GM18505 (cell line): ENCODE measurements around the gene FHL1.

ENCODE experiments used
- ATAC-seq: cut with Tn5 transposase; IDR thresholded peaks from one replicate; pipeline ENCODE4 v1.9.1; 2021; ENCODE audit not compliant: unreplicated experiment
- POLR2A ChIP-seq: IDR thresholded peaks from 4 replicates; pipeline ENCODE4 v1.6.1; 2011; ENCODE audit warnings: borderline replicate concordance; ENCODE audit not compliant: insufficient read depth, insufficient read length; ENCODE audit errors: extremely low read depth

Gene FHL1

DNA sequence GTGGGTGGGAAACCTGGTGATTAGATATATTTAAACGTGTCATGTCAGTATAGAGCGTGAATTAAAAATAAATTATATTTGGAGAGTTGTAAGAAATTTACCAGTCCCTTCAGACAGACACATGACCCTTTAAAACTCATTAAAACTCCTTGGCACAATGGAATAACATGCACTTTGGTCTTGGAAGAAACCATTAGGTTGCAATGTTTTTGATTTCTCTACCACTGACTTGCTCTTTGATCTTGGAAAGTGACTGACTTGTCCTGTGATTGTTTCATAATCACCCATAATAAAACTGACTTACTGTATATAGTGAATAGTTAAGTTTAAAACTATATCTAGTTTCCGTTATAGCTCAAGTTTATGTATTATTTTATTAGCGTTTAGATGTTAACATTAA is 35.8 kb downstream of the FHL1 start:
- no peak for ATAC-seq
- TF ChIP-seq POLR2A: no peak

GRCh38 chrX:136183917-136184316 is 36.6 kb downstream of the FHL1 start:
- no peak for TF ChIP-seq POLR2A
- ATAC-seq: no peak

GRCh38 chrX:136185401-136186022 is 38.2 kb downstream of the FHL1 start:
- no peak for ATAC-seq
- no peak for TF ChIP-seq POLR2A

DNA sequence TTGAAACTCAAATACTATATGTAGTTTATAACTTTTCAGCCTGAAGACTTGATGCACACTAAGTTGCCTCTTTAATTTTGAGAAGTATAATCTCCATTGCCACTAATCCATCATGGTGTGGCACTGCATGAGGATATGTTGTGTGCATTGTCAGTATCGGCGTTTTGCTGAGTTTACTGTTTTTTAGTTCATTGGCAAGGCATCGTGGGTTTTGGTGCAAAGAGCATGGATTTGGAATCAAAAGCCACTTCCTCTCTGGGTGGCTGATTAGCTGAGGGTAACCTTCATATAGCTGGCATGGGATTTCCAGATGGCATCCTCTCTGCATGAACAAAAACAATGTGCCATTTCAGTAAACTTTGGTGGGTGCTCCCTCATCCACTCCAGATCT is 38.7 kb downstream of the FHL1 start:
- ATAC-seq: no peak
- no peak for TF ChIP-seq POLR2A

DNA sequence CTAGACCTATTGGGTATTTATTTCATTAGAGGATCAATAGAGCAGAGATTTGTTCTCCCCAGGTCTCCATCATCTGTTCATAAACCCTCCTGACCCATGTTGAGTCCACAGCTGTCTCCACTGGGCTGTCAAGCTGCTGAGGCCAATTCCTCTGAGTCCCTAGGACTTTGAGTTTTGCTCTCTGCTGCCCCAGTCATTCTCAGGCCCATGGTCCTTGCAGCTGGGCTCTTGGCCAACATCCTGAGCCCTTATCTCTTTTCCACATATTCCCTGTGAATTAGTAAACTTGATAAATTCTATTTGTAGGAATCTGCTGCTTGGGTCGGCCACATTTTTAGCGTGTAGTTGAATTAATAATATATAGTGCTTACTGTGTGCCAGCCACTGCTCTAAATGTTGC is 41.9 kb downstream of the FHL1 start:
- no peak for ATAC-seq
- TF ChIP-seq POLR2A: no peak

DNA sequence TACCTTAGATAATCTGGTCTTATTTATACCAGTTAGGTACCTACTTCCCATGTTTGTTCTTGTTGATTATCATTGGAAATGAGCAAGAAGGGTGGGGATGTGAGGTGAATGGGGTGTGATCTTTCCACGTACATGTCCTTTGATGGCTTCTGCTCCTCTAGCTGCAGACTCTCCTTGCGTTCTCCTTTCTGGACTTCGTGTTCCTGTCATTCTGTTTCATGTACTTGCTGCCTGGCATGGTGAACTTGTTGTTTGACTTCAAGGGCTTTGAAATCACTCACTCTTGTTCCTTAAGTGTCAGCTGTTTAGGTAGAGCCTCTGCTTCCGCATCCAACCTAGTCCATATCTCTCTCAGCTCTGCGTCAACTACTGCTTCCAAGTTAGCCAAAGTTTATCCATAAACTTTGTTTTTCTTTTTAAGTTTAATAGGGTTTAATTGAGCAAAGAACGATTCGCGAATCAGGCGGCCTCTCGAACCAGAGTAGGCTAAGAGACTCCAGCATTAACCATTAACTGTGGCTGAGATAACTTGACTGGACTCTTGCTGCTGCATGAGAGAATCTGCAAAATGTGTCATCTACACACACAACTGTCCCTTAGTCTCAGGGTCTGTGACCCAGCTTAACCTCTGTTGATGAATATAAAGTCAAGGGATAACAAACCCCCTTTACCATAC is 42.8 kb downstream of the FHL1 start:
- ATAC-seq: no peak
- TF ChIP-seq POLR2A: no peak

- no peak for ATAC-seq
- no peak for TF ChIP-seq POLR2A
Observed at GRCh38 chrX:136191171-136191570, 43.8 kb downstream of the FHL1 start.

- ATAC-seq: no peak
- TF ChIP-seq POLR2A: no peak
Observed at GRCh38 chrX:136192135-136192534, 44.8 kb downstream of the FHL1 start.

GRCh38 chrX:136192839-136193414 is 45.6 kb downstream of the FHL1 start:
- TF ChIP-seq POLR2A: no peak
- no peak for ATAC-seq

DNA sequence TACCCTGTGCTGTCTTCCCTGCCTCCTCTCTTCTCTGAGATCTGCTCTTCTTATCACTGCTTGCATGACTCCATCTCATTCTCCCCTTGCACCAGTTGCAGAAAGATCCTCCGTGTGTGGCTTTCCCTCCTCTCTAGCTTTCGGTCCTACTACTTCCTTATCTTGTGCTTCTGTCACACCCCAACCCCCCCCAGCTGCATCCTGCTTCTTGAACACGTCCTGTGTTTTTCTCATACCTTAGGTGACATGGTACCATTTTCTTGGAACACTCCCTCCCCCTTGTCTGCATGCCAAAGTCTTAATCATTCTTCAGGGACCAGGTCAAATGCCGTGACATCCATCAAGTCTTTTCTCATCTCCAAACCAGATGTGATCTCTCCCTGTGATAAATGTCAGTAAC is 46.4 kb downstream of the FHL1 start:
- ATAC-seq: no peak
- TF ChIP-seq POLR2A: no peak

GRCh38 chrX:136194536-136194935 is 47.2 kb downstream of the FHL1 start:
- TF ChIP-seq POLR2A: no peak
- no peak for ATAC-seq

- no peak for TF ChIP-seq POLR2A
- no peak for ATAC-seq
Observed at GRCh38 chrX:136195247-136195646, 47.9 kb downstream of the FHL1 start.

DNA sequence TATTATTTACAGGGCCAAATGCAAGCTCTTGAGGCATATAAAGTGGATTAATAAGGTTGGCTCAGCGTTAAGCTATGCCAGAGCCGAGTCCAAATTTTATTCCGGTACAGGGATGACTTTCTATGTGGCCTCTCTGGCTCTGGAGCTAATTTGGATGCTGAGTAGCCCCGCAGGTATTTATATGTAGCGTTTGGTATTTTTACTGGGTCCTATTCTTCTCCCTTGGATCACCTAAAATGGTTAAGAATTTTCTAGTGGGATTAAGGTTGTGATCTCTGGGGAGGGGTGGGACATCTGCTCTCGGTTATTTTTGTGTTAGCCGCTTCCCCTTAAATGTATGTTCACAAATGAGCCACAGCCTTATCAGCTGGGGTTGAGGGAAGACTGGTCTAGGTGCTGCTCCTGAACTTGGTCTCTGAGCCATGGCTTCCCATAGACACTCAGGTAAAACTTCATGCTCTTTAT is 49.4 kb downstream of the FHL1 start:
- TF ChIP-seq POLR2A: no peak
- no peak for ATAC-seq

DNA sequence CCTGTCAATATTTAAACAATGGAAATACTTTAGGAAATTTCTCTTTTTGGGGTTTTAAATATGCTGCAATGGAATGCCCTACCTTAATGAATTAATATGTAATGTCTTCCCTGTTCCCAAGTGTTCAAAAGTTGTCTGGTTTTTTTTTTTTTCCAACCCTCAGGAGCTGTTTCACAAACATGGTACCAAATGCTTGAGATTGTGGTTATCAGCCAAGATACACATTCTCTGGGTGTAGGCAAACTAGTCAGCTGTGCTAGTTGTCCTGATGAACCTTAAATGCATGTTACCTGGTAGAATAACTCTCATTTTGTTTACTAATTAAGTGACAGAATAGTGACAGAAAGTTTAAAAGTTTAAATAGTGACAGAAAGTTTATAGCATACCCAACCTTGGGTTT is 50.7 kb downstream of the FHL1 start:
- ATAC-seq: no peak
- no peak for TF ChIP-seq POLR2A
